ENCODE measurements around the gene CCDC138. TPM values are rescaled to one million over a fixed set of nuclear protein-coding genes. Genes with fewer than 3 reads are reported as not detected.

The CCDC138 gene
- total RNA-seq, 4 donors from 2014 or later, result 3.7 to 5.5 (median 4.4) TPM; not detected in 1

DNA sequence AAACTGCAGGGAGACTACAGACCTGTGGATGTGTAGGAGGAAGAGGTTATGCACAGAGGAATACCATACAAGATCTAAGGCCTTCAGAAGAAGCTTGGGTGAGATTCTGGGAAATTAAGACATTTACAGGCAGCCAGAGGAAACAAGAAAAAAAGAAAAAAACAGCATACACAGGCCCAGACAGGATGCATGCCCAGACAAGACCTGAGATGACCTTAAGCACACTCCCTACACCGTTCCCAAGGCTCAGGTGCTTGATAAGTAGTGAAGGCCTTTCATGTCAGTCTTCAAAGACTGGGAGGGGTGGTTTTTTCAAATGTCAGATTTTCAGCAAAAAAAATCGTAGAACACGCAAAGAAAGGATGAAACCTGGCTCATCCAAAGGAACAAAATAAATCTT, 83.0 kb downstream of the CCDC138 start:
- H3K36me3 ChIP-seq, result no peaks in the 10 kb centered on the region
- no peaks in the 10 kb centered on the region for H3K4me1 ChIP-seq
- DNase-seq, result no peak
- WGBS, 2 donors (ENCODE audit: low coverage in 1 of 2), result 95 to 100% methylated on average over 2 to 3 of the region's 3 CpGs
- peaks cover 9 to 12% of the 10 kb centered on the region in 2 donors for H3K9me3 ChIP-seq
- intact Hi-C loops (cut with DNase I; ENCODE audit: low total_unique reads), result no loop called here
- no peak overlapping the region for H3K27ac ChIP-seq
- TF ChIP-seq POLR2AphosphoS5 (IDR thresholded peaks at IDR 0.05) (no peak), EP300 (IDR thresholded peaks at IDR 0.05; ENCODE audit: low read depth) (no peak)
- no peaks in the 10 kb centered on the region for H3K27me3 ChIP-seq
- no peak overlapping the region for H3K4me3 ChIP-seq
- in situ Hi-C loops (cut with MboI; ENCODE audit: low pct_ligation_motif_present in 1 of 4, low pct_unique_long_range_greater_than_20kb in 1 of 4, low sequenced_read_pairs in 3 of 4), result no loop called here

DNA sequence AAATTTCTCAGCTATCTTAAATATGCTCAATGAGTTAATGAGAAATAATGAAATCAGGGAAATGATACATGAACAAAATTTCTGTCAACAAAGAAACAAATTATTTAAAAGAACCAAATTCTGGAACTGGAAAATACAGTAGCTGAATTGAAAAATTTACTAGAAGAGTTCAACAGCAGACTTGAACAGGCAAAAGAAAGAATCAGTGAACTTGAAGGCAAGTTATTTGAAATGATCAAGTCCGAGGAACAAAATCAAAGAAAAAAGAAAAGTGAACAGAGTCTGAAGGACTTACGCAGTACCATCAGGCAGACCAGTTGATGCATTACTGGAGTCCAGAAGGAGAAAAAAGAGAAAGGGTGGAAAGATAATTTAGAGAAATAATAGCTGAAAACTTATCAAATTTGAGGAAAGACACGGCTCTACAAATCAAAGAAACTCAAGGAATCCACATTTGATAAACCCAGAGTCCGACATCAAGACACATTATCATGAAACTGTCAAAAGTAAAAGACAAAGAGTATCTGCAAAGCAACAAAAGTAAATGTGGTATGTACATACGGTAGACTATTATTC, 83.6 kb downstream of the CCDC138 start:
- Histone ChIP-seq H3K9me3 (peaks cover 9 to 12% of the 10 kb centered on the region in 2 donors), H3K27ac (no peak overlapping the region), H3K4me1 (no peaks in the 10 kb centered on the region), H3K36me3 (no peaks in the 10 kb centered on the region), H3K27me3 (no peaks in the 10 kb centered on the region), H3K4me3 (no peak overlapping the region)
- intact Hi-C loops (cut with DNase I; ENCODE audit: low total_unique reads), result no loop called here
- DNase-seq, result no peak
- in situ Hi-C loops (cut with MboI; ENCODE audit: low pct_ligation_motif_present in 1 of 4, low pct_unique_long_range_greater_than_20kb in 1 of 4, low sequenced_read_pairs in 3 of 4), result no loop called here
- no peak for TF ChIP-seq CTCF (IDR thresholded peaks at IDR 0.05)
- TF ChIP-seq POLR2AphosphoS5 (IDR thresholded peaks at IDR 0.05), result no peak
- no peak for TF ChIP-seq EP300 (IDR thresholded peaks at IDR 0.05; ENCODE audit: low read depth)
- TF ChIP-seq POLR2A (IDR thresholded peaks at IDR 0.05), result no peak
- WGBS, 2 donors (ENCODE audit: low coverage in 1 of 2), result 94 to 98% methylated on average over 5 of the region's 5 CpGs

DNA sequence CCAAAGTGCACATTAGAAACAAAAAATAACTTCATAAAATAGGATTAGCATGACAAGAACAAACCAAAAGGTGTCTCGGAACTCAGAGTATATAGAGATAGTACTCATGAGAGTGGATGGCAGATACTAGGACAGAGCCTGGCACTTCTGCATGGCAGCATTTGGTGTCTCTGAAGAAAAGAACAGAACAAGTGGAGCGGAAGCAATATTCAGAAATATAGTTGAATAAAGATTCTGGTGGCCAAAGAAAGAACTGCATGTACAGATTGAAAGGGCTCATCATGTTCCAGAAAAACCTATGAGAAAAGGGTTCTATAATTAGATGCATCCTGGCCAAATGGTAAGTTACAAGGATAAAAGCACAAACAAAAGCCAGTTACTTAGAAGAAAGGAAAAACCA, 90.9 kb downstream of the CCDC138 start:
- Histone ChIP-seq H3K36me3 (no peaks in the 10 kb centered on the region), H3K27ac (no peak overlapping the region), H3K4me1 (no peaks in the 10 kb centered on the region), H3K27me3 (no peaks in the 10 kb centered on the region), H3K9me3 (no peaks in the 10 kb centered on the region), H3K4me3 (no peak overlapping the region)
- DNase-seq, result no peak
- in situ Hi-C loops (cut with MboI; ENCODE audit: low pct_ligation_motif_present in 1 of 4, low pct_unique_long_range_greater_than_20kb in 1 of 4, low sequenced_read_pairs in 3 of 4) (no loop called here), intact Hi-C loops (cut with DNase I; ENCODE audit: low total_unique reads) (no loop called here)
- no peak for TF ChIP-seq POLR2AphosphoS5 (IDR thresholded peaks at IDR 0.05)
- no peak for TF ChIP-seq POLR2A (IDR thresholded peaks at IDR 0.05)
- TF ChIP-seq CTCF (IDR thresholded peaks at IDR 0.05), result peak in 1 of 5 experiments; percentile 17
- no peak for TF ChIP-seq EP300 (IDR thresholded peaks at IDR 0.05; ENCODE audit: low read depth)
- WGBS, 2 donors (ENCODE audit: low coverage in 1 of 2), result 92 to 96% methylated on average over 2 of the region's 2 CpGs

- Histone ChIP-seq H3K27me3 (no peaks in the 10 kb centered on the region), H3K27ac (no peak overlapping the region), H3K4me1 (no peaks in the 10 kb centered on the region), H3K36me3 (no peaks in the 10 kb centered on the region), H3K4me3 (no peak overlapping the region), H3K9me3 (no peaks in the 10 kb centered on the region)
- 10 to 95% methylated on average over 1 to 2 of the region's 2 CpGs for WGBS, 2 donors (ENCODE audit: low coverage in 1 of 2)
- TF ChIP-seq CTCF (IDR thresholded peaks at IDR 0.05), result no peak
- no peak for TF ChIP-seq POLR2AphosphoS5 (IDR thresholded peaks at IDR 0.05)
- TF ChIP-seq POLR2A (IDR thresholded peaks at IDR 0.05), result no peak
- no peak for TF ChIP-seq EP300 (IDR thresholded peaks at IDR 0.05; ENCODE audit: low read depth)
- intact Hi-C loops (cut with DNase I; ENCODE audit: low total_unique reads) (no loop called here), in situ Hi-C loops (cut with MboI; ENCODE audit: low pct_ligation_motif_present in 1 of 4, low pct_unique_long_range_greater_than_20kb in 1 of 4, low sequenced_read_pairs in 3 of 4) (no loop called here)
- DNase-seq, result no peak
Observed at GRCh38 chr2:108878276-108878675, 91.7 kb downstream of the CCDC138 start.

GRCh38 chr2:108884619-108885018, 98.0 kb downstream of the CCDC138 start:
- intact Hi-C loops (cut with DNase I; ENCODE audit: low total_unique reads), result no loop called here
- 62% methylated on average over 6 of the region's 6 CpGs; no CpG with 5 or more reads in 1 of the 2 donors for WGBS, 2 donors (ENCODE audit: low coverage in 1 of 2)
- in situ Hi-C loops (cut with MboI; ENCODE audit: low pct_ligation_motif_present in 1 of 4, low pct_unique_long_range_greater_than_20kb in 1 of 4, low sequenced_read_pairs in 3 of 4), result no loop called here
- no peak for DNase-seq
- no peaks in the 10 kb centered on the region for H3K4me1 ChIP-seq
- H3K9me3 ChIP-seq, result peaks cover 7 to 16% of the 10 kb centered on the region in 2 donors
- TF ChIP-seq POLR2AphosphoS5 (IDR thresholded peaks at IDR 0.05) (no peak), EP300 (IDR thresholded peaks at IDR 0.05; ENCODE audit: low read depth) (no peak), POLR2A (IDR thresholded peaks at IDR 0.05) (no peak), CTCF (IDR thresholded peaks at IDR 0.05) (no peak)
- no peaks in the 10 kb centered on the region for H3K27me3 ChIP-seq
- H3K36me3 ChIP-seq, result no peaks in the 10 kb centered on the region
- H3K4me3 ChIP-seq, result no peak overlapping the region
- no peak overlapping the region for H3K27ac ChIP-seq

Measured in transverse colon (tissue), 4 donors.